ENCODE results near the gene NPAS3.

The NPAS3 gene

GRCh38 chr14:33332497-33332896 lies 393.8 kb downstream of the NPAS3 start:
- TF ChIP-seq TAF1 (IDR thresholded peaks at IDR 0.05; ENCODE audit: borderline replicate concordance, insufficient read depth, low read length) (no peak), FOXP2 (optimal IDR thresholded peaks at IDR 0.05; ENCODE audit: borderline replicate concordance, extremely low read depth, extremely low read length, insufficient read depth) (no peak), SIN3A (IDR thresholded peaks at IDR 0.05; ENCODE audit: borderline replicate concordance, insufficient read depth, low read length) (no peak), REST (IDR thresholded peaks at IDR 0.05; ENCODE audit: insufficient read depth in 1 of 2, low read depth in 2 of 2, low read length in 2 of 2) (no peak)

- no peak for TF ChIP-seq REST (IDR thresholded peaks at IDR 0.05; ENCODE audit: insufficient read depth in 1 of 2, low read depth in 2 of 2, low read length in 2 of 2)
Observed at GRCh38 chr14:33335366-33335765, 396.7 kb downstream of the NPAS3 start.

GRCh38 chr14:33342299-33342974 lies 403.8 kb downstream of the NPAS3 start:
- no peak for TF ChIP-seq SIN3A (IDR thresholded peaks at IDR 0.05; ENCODE audit: borderline replicate concordance, insufficient read depth, low read length)
- TF ChIP-seq POLR2AphosphoS5 (IDR thresholded peaks at IDR 0.05; ENCODE audit: low read depth, low read length): no peak
- no peak for TF ChIP-seq REST (IDR thresholded peaks at IDR 0.05; ENCODE audit: insufficient read depth in 1 of 2, low read depth in 2 of 2, low read length in 2 of 2)
- no peak for TF ChIP-seq TAF1 (IDR thresholded peaks at IDR 0.05; ENCODE audit: borderline replicate concordance, insufficient read depth, low read length)
- TF ChIP-seq FOXP2 (optimal IDR thresholded peaks at IDR 0.05; ENCODE audit: borderline replicate concordance, extremely low read depth, extremely low read length, insufficient read depth): no peak

- no peak for TF ChIP-seq REST (IDR thresholded peaks at IDR 0.05; ENCODE audit: insufficient read depth in 1 of 2, low read depth in 2 of 2, low read length in 2 of 2)
Observed at GRCh38 chr14:33343016-33343415, 404.3 kb downstream of the NPAS3 start.

- TF ChIP-seq REST (IDR thresholded peaks at IDR 0.05; ENCODE audit: insufficient read depth in 1 of 2, low read depth in 2 of 2, low read length in 2 of 2) (no peak), POLR2AphosphoS5 (IDR thresholded peaks at IDR 0.05; ENCODE audit: low read depth, low read length) (no peak), SIN3A (IDR thresholded peaks at IDR 0.05; ENCODE audit: borderline replicate concordance, insufficient read depth, low read length) (no peak), TAF1 (IDR thresholded peaks at IDR 0.05; ENCODE audit: borderline replicate concordance, insufficient read depth, low read length) (no peak), FOXP2 (optimal IDR thresholded peaks at IDR 0.05; ENCODE audit: borderline replicate concordance, extremely low read depth, extremely low read length, insufficient read depth) (no peak)
Observed at GRCh38 chr14:33347796-33348195, 409.1 kb downstream of the NPAS3 start.

Measured in PFSK-1 (cell line).